K562 (cell line): Measurements from ENCODE around the gene ST3GAL3. TPM values are rescaled to one million over a fixed set of nuclear protein-coding genes. Genes with fewer than 3 reads are reported as not detected.

ENCODE experiments used
- ATAC-seq: fragments of 200-7000 bp; cut with Tn5 transposase; 3 replicates; pipeline ENCODE4 v1.9.1; 2020; ENCODE audit warnings: moderate library complexity
- BruUV-seq: library from RNA; stranded (reverse); fragments of 400-500 nt; replicated peaks from 2 replicates; lab custom pipeline; 2021; lab: Mats Ljungman, UMichigan
- CTCF ChIA-PET: fragments of 300-600 bp; formaldehyde crosslinking; extraction: SDS; loops from one replicate; lab custom pipeline; 2021; ENCODE audit warnings: low intra/inter-chr PET ratio; lab: Yijun Ruan, JAX
- POLR2A ChIA-PET: fragments of 300-600, 350-650 bp; sonication (Branson Sonifier 250); formaldehyde crosslinking; extraction: SDS; loops from one replicate; lab custom pipeline; 2021; ENCODE audit warnings: antibody characterized with exemption, inconsistent platforms; lab: Yijun Ruan, JAX
- DNase-seq, 4 experiments: peaks; one replicate each; pipeline versions ENCODE4 v3.0.0 to v3.0.0-alpha.2; 2011 to 2018; ENCODE audit warnings: low spot score in 3 of 4, mixed read lengths in 3 of 4; ENCODE audit errors: extremely low read depth in 1 of 4
- FAIRE-seq: peaks from 2 replicates; lab custom pipeline; 2011; peaks lifted over from hg19 to GRCh38; lab: Jason Lieb, UNC
- H2AFZ ChIP-seq: 2 replicates; pipeline ENCODE4 v1.6.0; 2011; ENCODE audit warnings: low read depth, low read length, control low read depth, inconsistent platforms
- H3K27ac ChIP-seq: fragments of 200-600 bp; 3 replicates; pipeline ENCODE4 v1.8.0; 2011; ENCODE audit warnings: low read depth, mild to moderate bottlenecking, control low read depth, inconsistent platforms, low read length, moderate library complexity, mixed read lengths; ENCODE audit errors: extremely low read depth
- H3K27me3 ChIP-seq, 2 experiments: fragments of 300-600 bp in 1 of 2; 2 replicates in 1 of 2; 3 replicates in 1 of 2; pipeline versions ENCODE4 v1.6.0 to v1.8.0; 2011; ENCODE audit warnings: inconsistent platforms in 2 of 2, low read length in 2 of 2, mild to moderate bottlenecking in 1 of 2, mixed read lengths in 1 of 2, moderate library complexity in 1 of 2; ENCODE audit not compliant: control insufficient read depth in 2 of 2, insufficient read depth in 2 of 2
- H3K36me3 ChIP-seq: fragments of 300-600 bp; 3 replicates; pipeline ENCODE4 v1.8.0; 2011; ENCODE audit warnings: mild to moderate bottlenecking, low read length, inconsistent platforms; ENCODE audit not compliant: control insufficient read depth, insufficient read depth
- H3K4me1 ChIP-seq, 2 experiments: fragments of 200-600 bp in 1 of 2; replicated peaks in 1 of 2; 2 replicates in 1 of 2; 3 replicates in 1 of 2; pipeline versions ENCODE4 v1.5.1 to v1.8.0; 2011; ENCODE audit warnings: inconsistent platforms in 2 of 2, low read length in 2 of 2, mild to moderate bottlenecking in 1 of 2, mixed read lengths in 1 of 2, moderate library complexity in 1 of 2; ENCODE audit not compliant: control insufficient read depth in 2 of 2, insufficient read depth in 2 of 2
- H3K4me2 ChIP-seq: 2 replicates; pipeline ENCODE4 v1.6.1; 2011; ENCODE audit warnings: low read length, control low read depth, inconsistent platforms, mixed read lengths; ENCODE audit not compliant: insufficient read depth
- H3K4me3 ChIP-seq: fragments of 200-600 bp; sonication (generic), shearing (Covaris generic); 2 replicates; pipeline ENCODE4 v1.5.1; 2016; ENCODE audit warnings: control low read depth, inconsistent platforms
- H3K79me2 ChIP-seq: fragments of 200-600 bp; 3 replicates; pipeline ENCODE4 v1.8.0; 2011; ENCODE audit warnings: low read length, inconsistent platforms; ENCODE audit not compliant: control insufficient read depth, insufficient read depth
- H3K9ac ChIP-seq, 2 experiments: 2 replicates each; pipeline versions ENCODE4 v1.6.0 to v1.6.1; 2011; ENCODE audit warnings: low read depth in 2 of 2, low read length in 2 of 2, control low read depth in 1 of 2, inconsistent platforms in 1 of 2, mild to moderate bottlenecking in 1 of 2, mixed read lengths in 1 of 2; ENCODE audit not compliant: insufficient read depth in 1 of 2
- H3K9me1 ChIP-seq: one replicate; pipeline ENCODE4 v1.6.0; 2011; ENCODE audit warnings: inconsistent platforms, mild to moderate bottlenecking, low read length, moderate library complexity; ENCODE audit not compliant: control insufficient read depth, insufficient read depth
- H3K9me3 ChIP-seq: replicated peaks from 2 replicates; pipeline ENCODE4 v1.5.1; 2011; ENCODE audit warnings: low read depth, low read length, inconsistent platforms; ENCODE audit not compliant: control insufficient read depth, insufficient read depth
- H4K20me1 ChIP-seq: replicated peaks from 2 replicates; pipeline ENCODE4 v1.6.1; 2011; ENCODE audit warnings: low read length, inconsistent platforms, mixed read lengths; ENCODE audit not compliant: control insufficient read depth, insufficient read depth
- BRD9 ChIP-seq: fragments of 450-650 bp; IDR thresholded peaks from 2 replicates; pipeline ENCODE4 v1.6.1; 2018; ENCODE audit warnings: low read depth; ENCODE audit not compliant: partially characterized antibody
- EP400 ChIP-seq: fragments of 450-650 bp; IDR thresholded peaks from 2 replicates; pipeline ENCODE4 v1.6.1; 2017; ENCODE audit warnings: antibody characterized with exemption, mild to moderate bottlenecking, moderate library complexity
- MYBL2 ChIP-seq, 2 experiments: fragments of 450-650 bp in 1 of 2; sonication (generic) in 1 of 2; formaldehyde crosslinking in 1 of 2; IDR thresholded peaks; 2 replicates each; pipeline versions ENCODE4 v1.6.1 to v1.8.1; 2017 to 2022; ENCODE audit warnings: borderline replicate concordance in 1 of 2, inconsistent platforms in 1 of 2, low read depth in 1 of 2, mild to moderate bottlenecking in 1 of 2, missing genetic modification reagents in 1 of 2, moderate library complexity in 1 of 2
- PHF8 ChIP-seq: fragments of 200-600 bp; sonication (generic); IDR thresholded peaks from 2 replicates; pipeline ENCODE4 v1.6.1; 2012; ENCODE audit warnings: mixed run types, mild to moderate bottlenecking, inconsistent platforms, low read length, moderate library complexity, borderline replicate concordance
- SAP30 ChIP-seq: fragments of 200-600 bp; sonication (generic); IDR thresholded peaks from 2 replicates; pipeline ENCODE4 v1.6.1; 2012; ENCODE audit warnings: borderline replicate concordance, low read depth, mild to moderate bottlenecking, moderate library complexity, low read length, control low read depth, inconsistent platforms; ENCODE audit not compliant: insufficient read depth, poor library complexity, severe bottlenecking
- SMAD3 ChIP-seq: fragments of 450-650 bp; formaldehyde crosslinking; conservative IDR thresholded peaks from 2 replicates; pipeline ENCODE4 v1.4.0; 2020; ENCODE audit warnings: mild to moderate bottlenecking
- ZNF445 ChIP-seq: fragments of 250-450 bp; sonication (Bioruptor Pico); IDR thresholded peaks from 2 replicates; pipeline ENCODE4 v1.4.0; 2020; ENCODE audit warnings: low read depth, mild to moderate bottlenecking, moderate library complexity
- WGBS: fragments of 100-300 bp; shearing (Covaris generic); methylation state at CpG from one replicate; pipeline ENCODE4 v1.1.6; 2016; ENCODE audit warnings: low coverage, mixed read lengths; ENCODE audit not compliant: insufficient coverage; ENCODE audit errors: missing lambda C conversion rate; 5-methylcytosine and 5-hydroxymethylcytosine counted together
- in situ Hi-C: fragments of 300-500 bp; cut with MboI; formaldehyde crosslinking; loops from 4 replicates; pipeline ENCODE4 v1.15.0; 2018; ENCODE audit warnings: inconsistent platforms, mixed read lengths
- intact Hi-C: fragments of 100-400 bp; cut with micrococcal nuclease; formaldehyde crosslinking; loops from 2 replicates; pipeline ENCODE4 v1.14.2; 2022
- polyA plus RNA-seq, 8 experiments: library from polyadenylated mRNA; depleted of rRNA in 4 of 8; stranded (reverse) in 5 of 8; unstranded in 3 of 8; fragments of >200 nt; fragmentation: Nextera tagmentation in 2 of 8; fragmentation: Illumina TruSeq in 1 of 8; extraction: Ambion mirVana in 2 of 8; extraction: Trizol in 1 of 8; gene quantifications; 2 replicates each; pipeline versions ENCODE4 v1.2.1 to v1.2.3, GENCODE V29; 2011 to 2014; ENCODE audit warnings: inconsistent platforms in 1 of 8, missing spikeins in 1 of 8
- total RNA-seq, 7 experiments: library from RNA; depleted of rRNA in 6 of 7; stranded (reverse); fragments of >200 nt in 6 of 7; fragmentation: Illumina TruSeq in 2 of 7; extraction: Trizol in 2 of 7; gene quantifications; 2 replicates each; pipeline versions ENCODE4 v1.2.1 to v1.2.3, GENCODE V29; 2011 to 2021; ENCODE audit warnings: low replicate concordance in 1 of 7
- TF ChIP-seq, protein P1 (sequence below): sonication (generic); formaldehyde crosslinking; IDR thresholded peaks from 2 replicates; pipeline ENCODE4 v1.8.0; 2022; ENCODE audit warnings: missing genetic modification reagents, mild to moderate bottlenecking, borderline replicate concordance

Gene ST3GAL3
- total and polyA plus RNA-seq, 9 of the 15 experiments (the other 6 are each of a cell fraction or from before 2014, with no cell fraction given) = 1.2 to 18.9 (median 11.0) TPM

DNA sequence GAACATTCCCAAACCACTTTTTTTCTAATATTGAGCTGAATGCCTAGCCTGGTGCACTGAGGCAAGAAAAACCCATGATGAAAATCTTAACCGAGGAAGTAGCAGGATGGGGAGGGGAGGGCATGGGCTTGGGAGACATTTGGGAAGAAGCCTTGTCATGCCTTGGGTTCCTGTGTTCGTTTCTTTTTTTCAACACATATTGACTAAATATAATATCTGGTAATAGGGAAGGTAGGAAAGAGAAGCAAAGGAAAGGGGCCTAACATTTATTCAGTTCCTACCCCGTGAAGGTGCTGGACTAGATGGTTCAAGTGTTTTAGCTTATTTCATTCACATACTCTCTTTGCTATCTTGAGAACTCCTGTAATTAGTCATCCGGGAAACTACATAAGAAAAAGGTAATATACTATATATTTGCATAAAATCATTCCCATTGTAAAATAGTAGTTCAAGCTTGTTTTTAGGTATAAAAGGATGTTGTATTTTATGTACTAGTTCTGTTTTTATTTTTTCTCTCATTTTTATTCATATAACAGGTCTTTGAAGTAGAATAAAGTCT, 62.1 kb downstream of the ST3GAL3 start:
- Histone ChIP-seq H3K27ac (no peak overlapping the region), H3K27me3 (no peaks in the 10 kb centered on the region), H3K4me3 (no peak overlapping the region), H3K4me2 (no peak overlapping the region), H4K20me1 (no peaks in the 10 kb centered on the region; the same call in 1 of the 2 replicates), H3K4me1 (0 out of 5 replicates have a peak, but pooled peaks cover 3% of the 10 kb centered on the region in 2 experiments), H2AFZ (no peak overlapping the region), H3K9me1 (no peaks in the 10 kb centered on the region), H3K9me3 (no peaks in the 10 kb centered on the region), H3K36me3 (peaks cover 2% of the 10 kb centered on the region; the same call in 2 of the 3 replicates), H3K79me2 (no peaks in the 10 kb centered on the region; the same call in 1 of the 3 replicates), H3K9ac (no peak overlapping the region)
- CTCF ChIA-PET = no interaction called here
- TF ChIP-seq BRD9 (no peak), SAP30 (no peak), ZNF445 (CRISPR knock-in tag) (no peak), MYBL2 (IDR thresholded peaks at IDR 0.05; ENCODE audit: low read depth) (no peak), MYBL2 (CRISPR knock-in tag; IDR thresholded peaks at IDR 0.05; ENCODE audit: borderline replicate concordance) (no peak), SMAD3 (CRISPR knock-in tag) (no peak), PHF8 (no peak), EP400 (no peak)
- TF ChIP-seq, protein P1, sequence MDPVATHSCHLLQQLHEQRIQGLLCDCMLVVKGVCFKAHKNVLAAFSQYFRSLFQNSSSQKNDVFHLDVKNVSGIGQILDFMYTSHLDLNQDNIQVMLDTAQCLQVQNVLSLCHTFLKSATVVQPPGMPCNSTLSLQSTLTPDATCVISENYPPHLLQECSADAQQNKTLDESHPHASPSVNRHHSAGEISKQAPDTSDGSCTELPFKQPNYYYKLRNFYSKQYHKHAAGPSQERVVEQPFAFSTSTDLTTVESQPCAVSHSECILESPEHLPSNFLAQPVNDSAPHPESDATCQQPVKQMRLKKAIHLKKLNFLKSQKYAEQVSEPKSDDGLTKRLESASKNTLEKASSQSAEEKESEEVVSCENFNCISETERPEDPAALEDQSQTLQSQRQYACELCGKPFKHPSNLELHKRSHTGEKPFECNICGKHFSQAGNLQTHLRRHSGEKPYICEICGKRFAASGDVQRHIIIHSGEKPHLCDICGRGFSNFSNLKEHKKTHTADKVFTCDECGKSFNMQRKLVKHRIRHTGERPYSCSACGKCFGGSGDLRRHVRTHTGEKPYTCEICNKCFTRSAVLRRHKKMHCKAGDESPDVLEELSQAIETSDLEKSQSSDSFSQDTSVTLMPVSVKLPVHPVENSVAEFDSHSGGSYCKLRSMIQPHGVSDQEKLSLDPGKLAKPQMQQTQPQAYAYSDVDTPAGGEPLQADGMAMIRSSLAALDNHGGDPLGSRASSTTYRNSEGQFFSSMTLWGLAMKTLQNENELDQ (CRISPR knock-in tag) = no peak
- in situ Hi-C loops (no loop called here), intact Hi-C loops (no loop called here)
- POLR2A ChIA-PET = interaction anchor here (0.9 to 2.0 kb wide), 2 partner anchors 10 to 44 kb away, joined by 3 to 4 read pairs; no protein-coding TSS in a partner anchor
- no peak for FAIRE-seq
- WGBS = 43% methylated on average over 4 of the region's 4 CpGs
- ATAC-seq = no peak
- no TSS peak for BruUV-seq
- DNase-seq = no peak
